Epithelial cell of proximal tubule (primary cell): Measurements from ENCODE around the gene ASNSD1. TPM values are rescaled to one million over a fixed set of nuclear protein-coding genes. Genes with fewer than 3 reads are reported as not detected.

Experiments used
- DNase-seq: peaks from one replicate; pipeline ENCODE4 v3.0.0-alpha.2; 2011; ENCODE audit warnings: low read depth
- H3K4me3 ChIP-seq: 2 replicates; pipeline ENCODE4 v1.5.1; 2011; ENCODE audit warnings: low read depth, mild to moderate bottlenecking, low read length
- total RNA-seq: library from RNA; depleted of rRNA; stranded (reverse); fragments of >200 nt; gene quantifications from 2 replicates; pipeline ENCODE4 v1.2.3, GENCODE V29; 2015
- TF ChIP-seq, protein P1 (sequence below): conservative IDR thresholded peaks from 2 replicates; pipeline ENCODE4 v1.5.1; 2012; ENCODE audit warnings: low read depth, mild to moderate bottlenecking, low read length

Gene ASNSD1
- total RNA-seq, 1 donor from 2014 or later = 24.3 TPM

GRCh38 chr2:189623049-189623448 lies 38.2 kb upstream of the ASNSD1 start:
- TF ChIP-seq, protein P1, sequence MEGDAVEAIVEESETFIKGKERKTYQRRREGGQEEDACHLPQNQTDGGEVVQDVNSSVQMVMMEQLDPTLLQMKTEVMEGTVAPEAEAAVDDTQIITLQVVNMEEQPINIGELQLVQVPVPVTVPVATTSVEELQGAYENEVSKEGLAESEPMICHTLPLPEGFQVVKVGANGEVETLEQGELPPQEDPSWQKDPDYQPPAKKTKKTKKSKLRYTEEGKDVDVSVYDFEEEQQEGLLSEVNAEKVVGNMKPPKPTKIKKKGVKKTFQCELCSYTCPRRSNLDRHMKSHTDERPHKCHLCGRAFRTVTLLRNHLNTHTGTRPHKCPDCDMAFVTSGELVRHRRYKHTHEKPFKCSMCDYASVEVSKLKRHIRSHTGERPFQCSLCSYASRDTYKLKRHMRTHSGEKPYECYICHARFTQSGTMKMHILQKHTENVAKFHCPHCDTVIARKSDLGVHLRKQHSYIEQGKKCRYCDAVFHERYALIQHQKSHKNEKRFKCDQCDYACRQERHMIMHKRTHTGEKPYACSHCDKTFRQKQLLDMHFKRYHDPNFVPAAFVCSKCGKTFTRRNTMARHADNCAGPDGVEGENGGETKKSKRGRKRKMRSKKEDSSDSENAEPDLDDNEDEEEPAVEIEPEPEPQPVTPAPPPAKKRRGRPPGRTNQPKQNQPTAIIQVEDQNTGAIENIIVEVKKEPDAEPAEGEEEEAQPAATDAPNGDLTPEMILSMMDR = no peak
- no peak for DNase-seq
- H3K4me3 ChIP-seq = no peak overlapping the region

- TF ChIP-seq, protein P1 = no peak
- DNase-seq = no peak
- no peak overlapping the region for H3K4me3 ChIP-seq
These were observed 36.5 kb upstream of the ASNSD1 start for GRCh38 chr2:189624648-189625355.

- no peak for DNase-seq
- no peak overlapping the region for H3K4me3 ChIP-seq
- TF ChIP-seq, protein P1 = no peak
These were observed 35.6 kb upstream of the ASNSD1 start for GRCh38 chr2:189625636-189626035.

GRCh38 chr2:189627789-189628188 lies 33.5 kb upstream of the ASNSD1 start:
- TF ChIP-seq, protein P1 = no peak
- H3K4me3 ChIP-seq = no peak overlapping the region
- DNase-seq = no peak

- DNase-seq = no peak
- TF ChIP-seq, protein P1 = peak; percentile 28
- no peak overlapping the region for H3K4me3 ChIP-seq
These were observed 32.3 kb upstream of the ASNSD1 start for GRCh38 chr2:189628817-189629530.

- TF ChIP-seq, protein P1 = no peak
- no peak for DNase-seq
- no peak overlapping the region for H3K4me3 ChIP-seq
These were observed 31.5 kb upstream of the ASNSD1 start for GRCh38 chr2:189629531-189630453.
